Transverse colon (tissue), 4 donors: Measurements from ENCODE around the gene PRICKLE2. TPM values are rescaled to one million over a fixed set of nuclear protein-coding genes. Genes with fewer than 3 reads are reported as not detected.
A peak's percentile ranks its signal among the peaks of the same experiment; 100 is the strongest.

Source experiments
- DNase-seq: peaks from one replicate; pipeline ENCODE4 v3.0.0-alpha.2; 2019
- H3K27ac ChIP-seq, 4 donors: fragments of 200-600 bp; sonication (generic); 2 replicates each; pipeline ENCODE4 v1.5.1; 2016 to 2018; ENCODE audit warnings: inconsistent platforms in 4 of 4
- H3K27me3 ChIP-seq: fragments of 200-600 bp; sonication (generic); 2 replicates; pipeline ENCODE4 v1.5.1; 2017; ENCODE audit warnings: inconsistent platforms
- H3K36me3 ChIP-seq, 4 donors: fragments of 200-600 bp; sonication (generic); 2 replicates each; pipeline ENCODE4 v1.5.1; 2017 to 2019; ENCODE audit warnings: inconsistent platforms in 4 of 4
- H3K4me1 ChIP-seq, 4 donors: fragments of 200-600 bp; sonication (generic); 2 replicates each; pipeline ENCODE4 v1.5.1; 2017 to 2020; ENCODE audit warnings: inconsistent platforms in 4 of 4
- H3K4me3 ChIP-seq, 4 donors: fragments of 200-600 bp; sonication (generic); 1 replicate in 1 of 4; 2 replicates in 3 of 4; pipeline versions ENCODE4 v1.5.1 to v1.6.1; 2017 to 2019; ENCODE audit warnings: inconsistent platforms in 4 of 4
- H3K9me3 ChIP-seq, 2 donors: fragments of 200-600 bp; sonication (generic); 2 replicates each; pipeline ENCODE4 v1.5.1; 2017 to 2019; ENCODE audit warnings: inconsistent platforms in 2 of 2
- EP300 ChIP-seq: sonication (generic); formaldehyde crosslinking; IDR thresholded peaks from one replicate; pipeline ENCODE4 v1.6.1; 2017; ENCODE audit warnings: antibody characterized with exemption, low read depth
- POLR2A ChIP-seq: fragments of 450-650 bp; IDR thresholded peaks from one replicate; pipeline ENCODE4 v1.6.1; 2016; ENCODE audit warnings: antibody characterized with exemption, mild to moderate bottlenecking, moderate library complexity
- POLR2AphosphoS5 ChIP-seq, 3 donors: sonication (generic); formaldehyde crosslinking; IDR thresholded peaks; one replicate each; pipeline ENCODE4 v1.6.1; 2016; ENCODE audit warnings: antibody characterized with exemption in 3 of 3
- WGBS, 2 donors: methylation state at CpG; one replicate each; pipeline ENCODE4 v1.1.5; 2018; ENCODE audit warnings: low coverage in 1 of 2; 5-methylcytosine and 5-hydroxymethylcytosine counted together
- in situ Hi-C, 4 donors: fragments of 200-750 bp; cut with MboI; loops; one replicate each; pipeline versions ENCODE4 v1.15.0 to v1.15.1; 2017; ENCODE audit warnings: low sequenced_read_pairs in 3 of 4, low pct_ligation_motif_present in 1 of 4, low pct_unique_long_range_greater_than_20kb in 1 of 4
- intact Hi-C: fragments of 100-400 bp; cut with DNase I; formaldehyde crosslinking; loops from one replicate; pipeline ENCODE4 v1.15.1; 2023; ENCODE audit warnings: low total_unique reads
- total RNA-seq, 4 donors: library from RNA; depleted of rRNA; stranded (reverse); fragments of >200 nt; gene quantifications; one replicate each; pipeline ENCODE4 v1.1.0, GENCODE V29; 2016
- TF ChIP-seq, protein P1 (sequence below), 5 experiments: fragments of 200-600 bp in 3 of 5; fragments of 450-650 bp in 2 of 5; sonication (generic) in 3 of 5; IDR thresholded peaks; 1 replicate in 2 of 5; 2 replicates in 3 of 5; pipeline ENCODE4 v1.5.1; 2016 to 2017; ENCODE audit warnings: antibody characterized with exemption in 5 of 5, inconsistent platforms in 3 of 5, mild to moderate bottlenecking in 2 of 5, moderate library complexity in 1 of 5

PRICKLE2 gene
- total RNA-seq, 4 donors from 2014 or later: 8.5 to 38.4 (median 17.4) TPM

GRCh38 chr3:64218329-64218728 lies 6.9 kb downstream of the PRICKLE2 start:
- Histone ChIP-seq H3K4me1 (peaks cover 19 to 74% (median 26%) of the 10 kb centered on the region in 4 donors), H3K27ac (peak overlapping the region in 3 of 4 donors; percentile 68 to 84 (median 80)), H3K4me3 (no peak overlapping the region), H3K9me3 (no peaks in the 10 kb centered on the region), H3K36me3 (no peaks in the 10 kb centered on the region), H3K27me3 (no peaks in the 10 kb centered on the region)
- no peak for DNase-seq
- intact Hi-C loops (no loop called here), in situ Hi-C loops (no loop called here)
- TF ChIP-seq, protein P1, sequence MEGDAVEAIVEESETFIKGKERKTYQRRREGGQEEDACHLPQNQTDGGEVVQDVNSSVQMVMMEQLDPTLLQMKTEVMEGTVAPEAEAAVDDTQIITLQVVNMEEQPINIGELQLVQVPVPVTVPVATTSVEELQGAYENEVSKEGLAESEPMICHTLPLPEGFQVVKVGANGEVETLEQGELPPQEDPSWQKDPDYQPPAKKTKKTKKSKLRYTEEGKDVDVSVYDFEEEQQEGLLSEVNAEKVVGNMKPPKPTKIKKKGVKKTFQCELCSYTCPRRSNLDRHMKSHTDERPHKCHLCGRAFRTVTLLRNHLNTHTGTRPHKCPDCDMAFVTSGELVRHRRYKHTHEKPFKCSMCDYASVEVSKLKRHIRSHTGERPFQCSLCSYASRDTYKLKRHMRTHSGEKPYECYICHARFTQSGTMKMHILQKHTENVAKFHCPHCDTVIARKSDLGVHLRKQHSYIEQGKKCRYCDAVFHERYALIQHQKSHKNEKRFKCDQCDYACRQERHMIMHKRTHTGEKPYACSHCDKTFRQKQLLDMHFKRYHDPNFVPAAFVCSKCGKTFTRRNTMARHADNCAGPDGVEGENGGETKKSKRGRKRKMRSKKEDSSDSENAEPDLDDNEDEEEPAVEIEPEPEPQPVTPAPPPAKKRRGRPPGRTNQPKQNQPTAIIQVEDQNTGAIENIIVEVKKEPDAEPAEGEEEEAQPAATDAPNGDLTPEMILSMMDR (IDR thresholded peaks at IDR 0.05): no peak
- TF ChIP-seq EP300 (no peak), POLR2AphosphoS5 (IDR thresholded peaks at IDR 0.05) (no peak), POLR2A (no peak)
- WGBS, 2 donors: 79 to 97% methylated on average over 3 of the region's 3 CpGs

DNA sequence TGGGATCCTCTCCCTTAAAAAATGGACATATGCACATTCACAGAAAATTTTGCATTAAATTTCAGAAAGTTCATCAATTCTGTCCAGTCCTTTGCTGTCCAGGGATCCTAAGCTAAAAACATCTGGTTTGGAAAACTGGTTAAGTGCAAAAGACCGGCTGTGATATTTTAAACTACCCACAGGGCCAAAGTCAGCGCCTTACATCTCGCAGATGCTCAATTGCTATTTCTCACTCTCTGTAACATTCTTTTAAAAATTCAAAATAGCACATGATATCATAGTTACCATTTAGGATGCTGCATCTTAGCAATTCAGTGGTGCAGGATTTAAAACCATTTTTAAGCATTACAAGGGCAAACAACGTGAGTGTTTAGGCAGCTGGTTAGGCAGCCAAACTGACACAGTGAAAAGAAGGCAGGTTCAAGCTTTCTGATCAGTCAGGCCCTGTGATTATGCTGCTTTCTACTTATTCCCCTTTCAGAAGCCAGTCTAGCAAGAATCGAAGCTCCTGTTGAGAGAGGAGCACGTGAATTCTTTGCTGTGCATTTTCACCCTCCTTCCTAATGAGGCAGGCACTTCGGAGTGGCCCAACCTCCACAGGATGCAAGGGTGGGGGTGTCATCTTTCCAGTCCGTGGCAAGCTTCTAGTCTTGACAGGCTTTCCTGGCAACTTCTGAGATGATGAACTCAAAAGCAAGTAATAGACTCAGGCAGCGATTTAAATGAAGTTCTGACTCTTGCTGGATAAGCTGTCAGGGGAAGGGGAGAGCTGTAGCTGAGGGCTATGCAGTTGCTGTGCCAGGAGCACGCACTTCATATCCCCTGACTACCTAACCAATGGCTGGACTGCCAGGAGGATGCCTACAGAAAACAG lies 8.8 kb downstream of the PRICKLE2 start:
- Histone ChIP-seq H3K9me3 (no peaks in the 10 kb centered on the region), H3K27ac (peak overlapping the region; percentile 51 to 84 (median 74)), H3K36me3 (no peaks in the 10 kb centered on the region), H3K4me1 (peaks cover 19 to 64% (median 25%) of the 10 kb centered on the region in 4 donors), H3K4me3 (no peak overlapping the region), H3K27me3 (no peaks in the 10 kb centered on the region)
- in situ Hi-C loops (no loop called here), intact Hi-C loops (no loop called here)
- WGBS, 2 donors: 60 to 86% methylated on average over 3 to 10 of the region's 10 CpGs
- TF ChIP-seq EP300: no peak
- TF ChIP-seq, protein P1 (IDR thresholded peaks at IDR 0.05): no peak
- TF ChIP-seq POLR2AphosphoS5 (IDR thresholded peaks at IDR 0.05): no peak
- no peak for TF ChIP-seq POLR2A
- DNase-seq: no peak

GRCh38 chr3:64215559-64215958 lies 9.7 kb downstream of the PRICKLE2 start:
- Histone ChIP-seq H3K27me3 (no peaks in the 10 kb centered on the region), H3K9me3 (no peaks in the 10 kb centered on the region), H3K4me1 (peaks cover 19 to 64% (median 23%) of the 10 kb centered on the region in 4 donors), H3K4me3 (no peak overlapping the region), H3K36me3 (no peaks in the 10 kb centered on the region), H3K27ac (peak overlapping the region; percentile 68 to 84 (median 74))
- 74 to 86% methylated on average over 3 of the region's 3 CpGs for WGBS, 2 donors
- in situ Hi-C loops: no loop called here
- no peak for TF ChIP-seq POLR2AphosphoS5 (IDR thresholded peaks at IDR 0.05)
- no peak for TF ChIP-seq EP300
- no peak for TF ChIP-seq POLR2A
- TF ChIP-seq, protein P1 (IDR thresholded peaks at IDR 0.05): no peak
- DNase-seq: no peak
- intact Hi-C loops: no loop called here

- in situ Hi-C loops: no loop called here
- intact Hi-C loops: no loop called here
- peak overlapping the region; percentile 68 to 84 (median 74) for H3K27ac ChIP-seq
- no peaks in the 10 kb centered on the region for H3K27me3 ChIP-seq
- no peak for DNase-seq
- no peaks in the 10 kb centered on the region for H3K9me3 ChIP-seq
- H3K36me3 ChIP-seq: no peaks in the 10 kb centered on the region
- H3K4me1 ChIP-seq: peaks cover 15 to 64% (median 23%) of the 10 kb centered on the region in 4 donors
- 50 to 65% methylated on average over 2 of the region's 2 CpGs for WGBS, 2 donors
- TF ChIP-seq, protein P1 (IDR thresholded peaks at IDR 0.05): no peak
- TF ChIP-seq EP300 (no peak), POLR2A (no peak), POLR2AphosphoS5 (IDR thresholded peaks at IDR 0.05) (no peak)
- no peak overlapping the region for H3K4me3 ChIP-seq
Measured at GRCh38 chr3:64215103-64215502, 10.2 kb downstream of the PRICKLE2 start.
